Forelimb muscle (tissue), 1 donor: ENCODE data around the gene RALGAPA1. TPM values are rescaled to one million over a fixed set of nuclear protein-coding genes. Genes with fewer than 3 reads are reported as not detected.
"Not testable (repeated sequence)": the region's sequence is repeated elsewhere in the genome, so short reads cannot be mapped to it uniquely, and the experiment has no call there.

ENCODE experiments used
- DNase-seq: peaks from one replicate; pipeline ENCODE4 v3.0.0-alpha.2; 2013; ENCODE audit warnings: low read depth
- polyA plus RNA-seq: library from polyadenylated mRNA; unstranded; fragments of 120-200 nt; gene quantifications from one replicate; pipeline ENCODE4 v1.2.1, GENCODE V29; 2013; ENCODE audit not compliant: insufficient read length

The RALGAPA1 gene
- polyA plus RNA-seq, 1 donor: 24.5 TPM

DNA sequence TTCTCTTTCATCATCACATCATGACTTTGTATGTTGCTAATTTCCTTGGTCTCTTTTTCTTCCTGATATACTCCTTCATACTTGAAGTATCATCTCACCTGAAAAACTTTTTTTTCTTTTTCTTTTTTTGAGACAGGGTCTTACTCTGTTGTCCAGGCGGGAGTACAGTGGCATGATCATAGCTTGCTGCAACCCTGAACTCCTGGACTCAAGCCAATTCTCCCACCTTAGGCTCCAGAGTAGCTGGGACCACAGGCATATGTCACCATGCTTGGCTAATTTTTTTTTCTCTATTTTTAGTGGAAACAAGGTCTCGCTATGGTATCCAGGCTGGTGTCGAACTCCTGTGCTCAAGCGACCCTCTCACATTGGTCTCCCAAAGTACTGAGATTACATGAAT lies 107.6 kb downstream of the RALGAPA1 start:
- DNase-seq: no peak

GRCh38 chr14:35699791-35700444 lies 109.2 kb downstream of the RALGAPA1 start:
- no peak for DNase-seq

DNA sequence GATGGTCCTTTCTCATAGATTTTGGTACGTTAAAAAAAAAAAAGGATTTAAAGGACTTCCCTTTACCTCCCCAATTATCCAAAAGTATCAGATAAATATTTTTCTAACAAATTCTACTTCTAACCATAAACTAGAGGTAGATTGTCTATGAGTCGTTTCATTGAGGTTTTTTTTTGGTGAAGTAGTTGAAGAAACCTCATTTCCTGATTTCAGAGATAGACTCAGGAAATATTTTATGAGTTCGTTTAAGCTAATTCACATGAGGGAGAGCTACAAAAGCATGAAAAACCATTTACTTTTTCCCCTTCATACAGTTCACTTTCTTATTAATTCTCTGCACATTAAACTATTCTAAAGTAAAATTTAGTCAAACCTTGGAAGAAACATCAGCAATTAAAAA lies 112.5 kb downstream of the RALGAPA1 start:
- no peak for DNase-seq

DNA sequence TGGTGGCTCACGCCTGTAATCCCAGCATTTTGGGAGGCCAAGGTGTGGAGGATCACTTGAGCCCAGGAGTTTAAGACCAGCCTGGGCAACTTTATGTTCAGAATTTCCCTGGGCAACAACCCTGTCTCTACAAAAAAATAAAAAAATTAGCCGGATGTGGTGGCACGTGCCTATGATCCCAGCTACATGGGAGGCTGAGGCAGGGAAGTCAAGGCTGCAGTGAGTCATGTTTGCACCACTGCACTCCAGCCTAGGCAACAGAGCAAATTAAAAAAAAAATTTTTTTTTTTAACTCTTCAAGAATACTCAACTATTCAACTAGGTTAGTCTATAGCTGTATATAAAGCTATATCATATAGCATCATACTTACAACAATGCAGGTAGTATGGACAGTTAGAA lies 113.0 kb downstream of the RALGAPA1 start:
- DNase-seq: no peak

GRCh38 chr14:35695647-35696046 lies 113.4 kb downstream of the RALGAPA1 start:
- no peak for DNase-seq

- no peak for DNase-seq
Observed at GRCh38 chr14:35695072-35695471, 114.0 kb downstream of the RALGAPA1 start.

DNA sequence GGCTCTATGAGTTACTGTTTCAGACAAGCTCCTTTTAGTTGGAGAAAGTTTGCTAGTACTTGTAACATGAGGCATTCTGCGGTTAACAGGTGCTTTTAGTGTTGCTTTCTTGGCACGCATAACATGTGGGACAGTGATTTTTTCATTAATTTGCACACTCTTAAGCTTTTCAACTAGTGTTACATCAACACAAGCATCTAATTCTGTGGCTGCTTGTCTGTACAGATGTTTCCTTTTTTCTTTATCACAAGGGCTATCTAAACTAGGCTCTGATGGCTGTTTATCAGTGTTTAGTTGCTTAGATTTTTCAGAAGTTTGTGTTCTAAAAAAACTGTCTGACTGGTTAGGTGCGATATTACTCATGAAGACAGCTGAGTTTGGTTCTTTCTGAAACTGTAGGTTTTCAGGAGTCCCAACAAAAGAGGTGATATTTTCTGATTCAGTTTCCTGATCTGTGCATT lies 120.1 kb downstream of the RALGAPA1 start:
- no peak for DNase-seq

- DNase-seq: no peak
Observed at GRCh38 chr14:35688126-35688826, 120.8 kb downstream of the RALGAPA1 start.

GRCh38 chr14:35687335-35687939 lies 121.7 kb downstream of the RALGAPA1 start:
- peak; percentile 1 for DNase-seq

DNA sequence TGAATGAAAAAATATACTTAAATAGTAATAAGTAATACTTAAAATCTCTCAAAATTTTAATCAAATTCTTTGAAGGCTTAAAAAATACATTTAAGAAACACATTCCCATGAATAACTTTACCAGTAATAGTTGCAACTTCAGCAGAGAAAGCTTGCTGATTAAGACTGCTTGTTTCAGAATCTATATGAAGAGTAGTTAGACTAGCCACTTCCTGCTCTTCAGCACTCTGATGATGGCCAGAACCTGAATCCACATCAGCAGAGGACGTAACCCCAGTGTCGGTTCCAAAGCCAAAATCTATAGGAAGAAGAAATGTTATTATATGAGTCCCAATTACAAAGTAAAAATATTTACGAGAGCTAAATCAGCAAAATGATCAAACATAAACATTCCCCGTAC lies 125.4 kb downstream of the RALGAPA1 start:
- not testable (repeated sequence) for DNase-seq

DNA sequence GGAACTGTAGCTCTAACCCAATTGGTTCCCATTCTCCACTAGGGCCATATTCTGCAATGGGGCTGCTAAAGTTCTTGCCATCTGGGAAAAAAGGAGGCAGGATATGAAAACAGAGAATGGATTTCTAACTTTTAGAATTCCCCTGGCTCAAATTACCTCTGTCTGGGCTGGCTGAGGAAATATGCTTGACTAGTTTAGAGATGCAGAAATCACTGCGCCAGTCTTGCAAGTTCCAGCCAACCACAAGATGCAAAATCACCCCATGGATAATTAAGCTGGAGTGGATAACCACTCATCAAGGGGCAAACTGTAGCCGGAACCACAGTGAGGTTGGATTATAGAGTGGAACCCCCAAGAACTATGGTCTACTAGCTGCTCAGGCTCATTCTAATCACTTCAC lies 126.3 kb downstream of the RALGAPA1 start:
- no peak for DNase-seq

DNA sequence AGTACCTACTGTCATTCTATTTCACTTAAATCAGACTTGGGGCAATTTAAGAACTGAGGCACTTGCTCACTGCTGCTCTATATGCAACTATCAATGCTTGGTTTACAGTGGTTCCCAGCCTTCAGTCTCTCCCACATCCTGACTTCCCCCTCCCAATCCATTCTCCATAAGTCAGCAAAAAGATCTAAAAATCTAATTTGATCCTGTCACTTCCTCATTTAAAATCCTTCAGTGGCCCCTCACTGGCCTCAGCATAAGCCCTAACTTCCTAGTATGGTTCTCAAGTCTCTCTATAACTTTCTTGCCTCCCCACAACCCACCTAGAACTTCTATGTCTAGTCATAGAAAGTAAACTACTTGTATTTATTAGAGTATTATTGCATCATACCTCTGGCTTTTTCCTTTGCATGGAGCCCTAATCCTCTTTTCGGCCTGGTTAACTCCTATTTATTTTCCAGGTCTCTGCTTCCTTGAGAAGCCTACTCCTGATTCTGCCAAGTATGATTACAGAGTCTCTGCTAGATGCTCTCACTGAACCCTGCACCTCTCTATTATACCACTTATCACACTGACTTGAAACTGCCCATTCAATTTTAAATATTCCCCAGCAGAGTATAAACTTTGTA lies 130.6 kb downstream of the RALGAPA1 start:
- DNase-seq: no peak

GRCh38 chr14:35669782-35670181 lies 139.3 kb downstream of the RALGAPA1 start:
- DNase-seq: no peak

DNA sequence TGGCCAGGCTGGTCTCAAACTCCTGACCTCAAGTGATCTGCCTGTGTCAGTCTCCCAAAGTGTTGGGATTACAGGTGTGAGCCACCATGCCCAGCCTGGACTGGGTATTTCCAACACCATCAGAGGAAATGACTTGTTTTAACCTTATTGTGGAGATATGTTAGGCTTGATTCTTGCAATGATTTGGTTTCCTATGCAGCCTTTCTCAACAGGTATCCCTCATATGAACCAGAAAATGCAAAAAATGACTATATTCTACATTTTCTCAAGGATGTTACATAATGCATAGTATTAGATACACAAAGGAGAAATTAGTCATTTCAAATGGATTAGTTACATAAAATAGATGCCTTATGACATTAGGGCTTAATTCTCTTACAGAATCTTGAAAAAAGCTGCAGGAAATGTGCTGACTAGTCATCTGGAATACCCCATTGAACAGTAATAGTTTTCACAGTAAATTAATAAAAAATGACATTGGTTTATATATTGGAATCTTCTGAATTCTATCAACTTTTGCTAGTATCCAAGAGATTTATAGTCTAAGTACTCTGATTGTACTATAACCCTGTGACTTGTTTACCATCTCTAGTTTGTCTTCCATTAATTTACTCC lies 142.6 kb downstream of the RALGAPA1 start:
- no peak for DNase-seq

DNA sequence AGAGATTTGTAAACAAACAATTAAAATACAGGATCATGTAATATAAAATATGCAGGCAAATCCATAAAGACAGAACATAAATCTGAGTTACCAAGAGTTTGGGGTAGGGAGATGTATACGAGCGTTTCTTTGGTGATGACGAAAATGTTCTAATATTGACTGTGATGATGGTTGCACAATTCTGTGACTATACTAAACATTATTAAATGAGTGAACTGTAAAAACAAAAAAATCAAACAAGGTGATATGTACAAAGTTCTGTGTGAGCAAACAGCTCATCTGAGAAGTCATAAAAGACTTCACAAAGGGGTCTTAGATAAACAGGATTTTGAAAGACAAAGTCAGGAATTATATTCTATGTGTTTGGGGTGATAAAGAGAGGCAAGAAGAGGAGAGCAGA lies 147.2 kb downstream of the RALGAPA1 start:
- no peak for DNase-seq

DNA sequence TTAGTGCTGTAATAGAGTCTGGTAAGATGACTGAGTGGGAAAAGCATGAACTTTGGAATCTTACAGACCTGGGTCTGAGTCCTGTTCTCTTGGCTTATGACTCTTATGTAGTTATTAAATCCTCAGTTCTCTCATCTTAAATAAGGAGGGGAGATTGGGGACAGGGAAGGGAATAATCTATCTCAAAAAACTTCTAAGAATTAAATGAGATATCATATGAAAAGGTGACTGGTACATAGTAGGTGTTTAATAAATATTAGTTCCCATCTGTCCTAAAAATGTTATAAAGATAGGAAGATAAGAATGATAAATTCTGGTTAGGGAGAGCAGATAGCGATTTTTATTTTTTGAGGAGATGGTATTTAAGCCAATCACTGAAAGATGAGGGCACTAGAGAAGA lies 156.1 kb downstream of the RALGAPA1 start:
- no peak for DNase-seq

DNA sequence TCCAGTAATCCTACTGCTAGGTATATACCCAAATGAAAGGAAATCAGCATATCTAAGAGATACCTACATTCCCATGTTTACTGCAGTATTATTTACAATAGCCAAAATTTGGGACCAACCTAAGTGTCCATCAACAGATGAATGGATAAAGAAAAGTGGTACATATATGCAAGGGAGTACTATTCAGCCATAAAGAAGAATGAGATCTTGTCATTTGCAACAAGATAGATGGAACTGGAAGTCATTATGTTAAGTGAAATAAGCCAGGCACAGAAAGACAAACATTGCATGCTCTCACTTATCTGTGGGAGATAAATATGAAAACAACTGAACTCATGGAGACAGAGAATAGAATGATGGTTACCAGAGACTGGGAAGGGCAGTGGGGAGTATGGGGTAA lies 165.6 kb downstream of the RALGAPA1 start:
- no peak for DNase-seq

GRCh38 chr14:35637851-35638250 lies 171.2 kb downstream of the RALGAPA1 start:
- DNase-seq: no peak

DNA sequence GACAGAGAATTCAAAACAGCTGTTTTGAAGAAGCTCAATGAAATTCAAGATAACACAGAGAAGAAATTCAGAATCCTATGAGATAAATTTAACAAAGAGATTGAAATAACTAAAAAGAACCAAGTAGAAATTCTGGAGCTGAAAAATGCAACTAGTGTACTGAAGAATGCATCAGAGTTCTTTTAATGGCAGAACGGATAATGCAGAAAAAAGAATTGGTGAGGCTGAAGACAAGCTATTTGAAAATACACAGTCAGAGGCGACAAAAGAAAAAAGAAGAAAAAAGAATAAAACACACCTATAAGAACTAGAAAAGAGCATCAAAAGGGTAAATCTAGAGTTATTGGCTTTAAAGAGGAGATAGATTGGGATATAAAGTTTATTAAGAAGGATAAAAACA lies 171.8 kb downstream of the RALGAPA1 start:
- no peak for DNase-seq

DNA sequence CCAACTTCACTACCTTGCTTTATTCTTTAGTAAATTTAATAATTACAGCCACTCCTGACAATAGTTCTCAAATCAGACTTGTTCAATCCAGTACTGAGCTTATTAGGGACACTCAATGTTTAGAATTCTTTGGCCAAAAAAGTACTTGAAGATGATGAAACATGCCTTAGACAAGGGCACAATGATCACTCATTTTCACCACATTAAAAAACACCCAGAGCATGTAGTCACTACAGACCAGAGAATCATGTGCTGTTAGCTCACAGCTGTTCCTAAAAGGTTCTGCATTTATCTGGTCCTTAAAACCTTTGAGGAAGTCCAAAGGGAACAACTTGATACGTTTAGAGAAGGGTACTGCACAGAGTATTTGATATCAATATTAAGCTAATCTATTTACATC lies 176.4 kb downstream of the RALGAPA1 start:
- no peak for DNase-seq

DNA sequence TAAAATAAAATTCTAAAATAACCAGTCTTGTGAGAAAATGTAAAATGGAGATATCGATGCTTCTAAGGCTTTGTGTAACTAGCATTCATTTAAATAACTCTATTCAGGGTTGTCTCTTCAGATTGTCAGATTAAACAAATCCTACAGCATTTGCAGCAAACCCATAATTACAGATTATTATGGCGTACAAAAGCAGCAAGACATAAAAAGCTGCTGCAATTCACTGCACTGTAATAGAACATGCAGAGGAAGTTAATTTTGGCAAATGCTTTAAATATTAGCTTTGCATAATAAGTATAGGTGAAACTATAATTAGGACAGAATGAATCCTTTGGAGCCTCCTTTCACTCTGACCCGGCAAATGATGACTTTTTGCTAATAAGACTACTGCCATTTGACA lies 176.8 kb downstream of the RALGAPA1 start:
- DNase-seq: no peak
